Activated T-cell treated with anti-CD3 and anti-CD28 coated beads for 24 hours (primary cell): Measurements from ENCODE around the gene SLC25A41.

Experiments
- DNase-seq: peaks from one replicate; pipeline ENCODE4 v3.0.0-alpha.2; 2020; ENCODE audit warnings: low read depth

The SLC25A41 gene

DNA sequence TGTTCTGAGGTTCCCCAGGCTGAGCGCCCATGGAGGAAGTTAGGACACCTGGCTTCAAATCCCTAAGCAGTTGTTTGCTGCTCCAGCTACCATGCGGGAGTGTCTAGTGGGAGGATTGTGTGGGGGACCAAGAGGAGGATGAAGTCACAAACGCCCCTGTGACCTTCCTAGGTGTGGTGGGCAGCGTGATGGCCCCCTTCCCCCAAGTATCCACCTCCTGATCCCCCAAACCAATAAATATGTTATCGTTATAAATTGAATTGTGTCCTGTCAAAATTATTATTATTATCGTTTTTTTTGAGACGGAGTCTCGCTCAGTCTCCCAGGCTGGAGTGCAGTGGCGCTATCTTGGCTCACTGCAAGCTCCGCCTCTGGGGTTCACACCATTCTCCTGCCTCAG, at the start of gene SLC25A41:
Gene SLC25A41 (minus strand): TSS at position 101 of the 400 bp plus-strand sequence. CDS start 70 bp downstream, at position 31.
- no peak for DNase-seq

DNA sequence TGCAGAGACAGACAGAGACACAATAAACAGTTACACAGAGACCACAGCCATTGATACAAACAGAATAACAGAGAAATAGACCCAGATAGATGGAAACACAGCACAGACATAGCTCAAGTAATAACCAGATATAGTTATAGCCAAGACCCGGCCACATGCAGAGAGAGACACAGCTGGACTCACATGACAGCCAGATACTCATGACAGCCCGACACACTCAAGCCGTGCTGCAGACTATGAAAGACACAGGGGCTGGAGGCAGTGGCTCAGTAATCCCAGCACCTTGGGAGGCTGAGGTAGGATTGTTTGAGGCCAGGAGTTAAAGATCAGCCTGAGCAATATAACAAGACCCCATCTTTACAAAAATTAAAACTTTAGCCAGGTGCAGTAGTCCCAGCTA, 49.7 kb upstream of the SLC25A41 start:
- no peak for DNase-seq

- no peak for DNase-seq
Observed at GRCh38 chr19:6482343-6482686, 48.8 kb upstream of the SLC25A41 start.

DNA sequence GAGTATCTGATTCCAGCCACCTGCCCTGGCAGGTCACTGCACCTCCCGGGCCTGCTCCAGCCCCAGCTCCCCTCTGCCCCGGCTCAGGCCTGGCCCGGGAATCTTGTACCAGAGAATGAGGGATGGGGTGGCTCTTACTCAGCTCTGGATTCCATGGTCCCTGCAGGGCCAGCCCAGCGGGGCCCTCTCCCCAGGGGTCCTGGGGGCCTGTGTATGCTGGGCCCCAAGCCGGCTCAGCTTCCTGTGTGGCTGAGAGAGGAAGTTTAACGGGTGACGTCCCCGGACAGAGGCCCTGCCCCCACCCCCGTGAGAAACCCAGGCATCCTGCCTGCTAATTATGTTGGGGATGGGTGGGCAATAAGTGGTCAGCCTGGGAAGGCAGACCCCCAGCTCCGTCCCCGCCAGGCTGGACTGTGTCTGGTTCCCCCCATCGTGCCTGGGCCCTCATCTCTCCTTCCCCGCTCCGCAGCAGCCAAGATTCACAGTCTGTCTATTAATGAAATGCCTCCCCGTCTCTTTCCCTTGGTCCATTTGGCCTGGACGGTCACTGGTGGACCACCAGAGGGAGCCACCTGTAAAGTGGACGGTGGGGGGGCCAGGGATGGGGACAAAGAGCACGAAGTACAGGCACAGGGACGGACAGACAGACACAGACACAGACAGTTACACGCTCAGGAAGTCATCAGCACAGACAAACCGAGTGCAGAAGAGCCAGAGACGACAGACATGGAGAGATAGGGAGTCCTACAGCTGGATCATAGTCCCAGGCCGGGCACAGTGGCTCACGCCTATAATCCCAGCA, 48.2 kb upstream of the SLC25A41 start, which contains the start of gene DENND1C:
Gene DENND1C (minus strand): TSS at position 247 of the 802 bp plus-strand sequence. CDS start 92 bp downstream, at position 155.
- peak; percentile 59 for DNase-seq

DNA sequence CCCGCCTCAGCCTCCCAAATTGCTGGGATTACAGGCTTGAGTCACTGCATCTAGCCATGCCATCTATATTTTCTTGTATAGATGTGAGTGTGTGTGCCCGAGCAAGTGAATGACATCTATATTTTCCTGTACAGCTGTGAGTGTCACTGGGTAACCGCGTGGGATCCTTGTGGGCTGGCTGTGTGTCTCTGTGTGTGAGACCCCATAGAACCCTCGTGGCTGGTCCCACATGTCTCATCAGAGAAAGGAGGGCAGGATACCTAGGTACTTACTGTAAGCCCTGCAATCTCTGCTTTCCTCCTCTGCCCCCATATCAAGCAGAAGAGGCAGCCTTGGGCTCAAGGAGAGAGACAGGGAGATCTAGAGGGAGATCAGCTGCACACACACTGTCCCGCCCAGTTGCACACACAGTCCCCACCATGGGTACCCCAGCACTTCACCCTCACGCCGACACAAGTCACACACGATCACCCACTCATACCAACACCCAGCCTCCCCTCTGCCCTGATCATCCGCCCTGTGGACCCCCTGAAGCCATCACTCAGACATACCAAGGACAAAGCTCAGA, 47.4 kb upstream of the SLC25A41 start:
- no peak for DNase-seq

GRCh38 chr19:6479836-6480398, 46.4 kb upstream of the SLC25A41 start:
- DNase-seq: no peak

- DNase-seq: no peak
Observed at GRCh38 chr19:6478815-6479214, 45.3 kb upstream of the SLC25A41 start.

DNA sequence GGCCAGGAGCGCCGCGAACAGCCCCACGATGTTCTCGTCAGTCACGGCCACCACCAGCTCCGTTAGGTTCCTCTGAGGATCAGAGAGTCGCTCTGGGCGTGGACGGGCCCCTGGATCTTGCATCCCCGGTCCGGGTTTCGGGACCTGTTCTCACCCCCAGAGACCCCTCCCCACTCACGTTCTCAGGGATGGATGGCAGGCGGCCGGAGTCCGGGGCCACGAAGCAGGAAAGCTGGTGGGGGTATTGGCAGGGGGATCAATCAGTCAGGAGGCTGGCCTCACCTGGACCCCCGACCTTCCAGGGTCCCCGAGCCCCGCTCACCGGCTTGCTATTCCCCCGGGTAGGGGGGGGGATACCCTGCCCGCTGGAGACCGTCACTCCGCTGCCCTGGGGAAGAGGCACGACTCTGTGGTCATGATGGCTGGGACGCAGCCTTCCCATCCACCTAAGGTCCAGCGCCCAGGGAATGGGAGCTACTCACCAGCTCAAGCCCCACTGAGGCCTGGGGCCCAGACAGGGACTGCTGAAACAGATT, 43.4 kb upstream of the SLC25A41 start:
- no peak for DNase-seq

DNA sequence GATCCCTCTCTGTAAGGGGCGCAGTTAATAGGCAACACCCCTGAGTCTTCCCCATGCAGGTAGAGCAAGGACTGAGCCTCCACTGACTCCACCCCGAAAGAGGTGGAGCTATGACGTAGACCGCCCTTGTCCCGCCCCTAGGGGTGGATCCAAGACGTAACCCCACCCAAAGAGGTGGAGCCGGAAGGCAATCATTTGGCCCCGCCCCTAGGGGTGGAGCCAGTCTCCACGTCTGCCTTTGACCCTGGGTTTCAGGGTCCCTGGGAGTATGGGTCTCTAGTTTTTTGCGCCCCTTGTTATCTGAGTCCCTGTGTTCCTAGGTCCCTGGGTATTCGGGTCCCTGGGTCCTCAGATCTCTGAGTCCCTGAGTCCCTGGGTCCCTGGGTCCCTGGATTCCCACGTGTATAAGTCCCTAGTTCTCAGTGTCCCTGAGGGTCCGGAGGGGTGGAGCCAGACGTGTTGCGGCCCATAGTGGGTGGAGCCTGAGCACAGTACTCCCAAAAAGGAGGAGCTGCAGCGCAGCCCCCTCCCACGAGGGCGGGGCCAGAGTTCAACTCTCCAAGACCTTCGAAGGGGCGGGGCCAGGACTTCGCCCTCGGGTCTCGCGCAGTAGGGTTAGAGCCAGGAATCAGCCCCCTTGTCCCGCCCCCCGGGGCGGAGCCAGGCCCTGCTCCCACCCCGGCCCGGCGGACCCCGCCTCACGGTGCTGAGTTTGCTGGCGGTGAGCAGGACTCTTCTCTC, 42.8 kb upstream of the SLC25A41 start:
- DNase-seq: peak; percentile 54

DNA sequence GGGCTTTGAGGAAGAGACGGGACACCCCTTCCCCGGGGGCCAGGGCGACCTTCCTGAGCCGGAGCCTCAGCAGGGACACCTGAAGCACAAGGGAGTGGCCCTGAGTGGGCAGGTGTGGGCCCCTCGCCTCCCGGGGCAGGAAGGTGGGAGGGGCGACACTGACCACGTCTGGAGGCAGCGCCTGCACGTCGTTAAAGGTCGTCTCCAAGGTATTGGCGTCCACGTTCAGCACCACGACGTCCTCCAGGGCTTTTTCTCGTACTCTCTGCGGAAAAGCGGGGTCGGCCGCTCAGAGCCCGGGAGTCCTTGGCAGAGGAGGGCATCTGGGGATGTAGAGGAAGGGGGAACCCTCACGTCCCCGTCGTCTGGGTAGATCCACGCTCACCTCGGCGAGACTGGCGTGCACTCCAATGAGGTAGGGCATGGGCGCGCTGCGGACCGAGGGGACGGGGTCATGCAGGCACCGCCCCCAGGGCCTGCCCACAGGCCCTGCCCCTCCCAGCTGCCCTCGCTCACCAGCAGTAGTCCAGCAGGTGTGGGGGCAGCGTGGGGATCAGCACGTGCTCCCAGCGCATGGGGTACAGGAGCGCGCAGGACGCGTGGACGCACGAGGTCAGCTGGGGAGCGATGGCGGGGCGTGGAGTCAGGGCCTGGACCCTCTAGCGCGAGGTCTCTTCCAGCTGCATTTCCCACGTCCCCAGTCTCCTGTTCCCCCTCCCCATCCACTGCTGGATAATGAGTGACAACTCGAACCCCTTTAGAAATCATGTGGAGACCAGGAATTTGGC, 42.0 kb upstream of the SLC25A41 start:
- no peak for DNase-seq

GRCh38 chr19:6473647-6474046, 40.1 kb upstream of the SLC25A41 start:
- no peak for DNase-seq

DNA sequence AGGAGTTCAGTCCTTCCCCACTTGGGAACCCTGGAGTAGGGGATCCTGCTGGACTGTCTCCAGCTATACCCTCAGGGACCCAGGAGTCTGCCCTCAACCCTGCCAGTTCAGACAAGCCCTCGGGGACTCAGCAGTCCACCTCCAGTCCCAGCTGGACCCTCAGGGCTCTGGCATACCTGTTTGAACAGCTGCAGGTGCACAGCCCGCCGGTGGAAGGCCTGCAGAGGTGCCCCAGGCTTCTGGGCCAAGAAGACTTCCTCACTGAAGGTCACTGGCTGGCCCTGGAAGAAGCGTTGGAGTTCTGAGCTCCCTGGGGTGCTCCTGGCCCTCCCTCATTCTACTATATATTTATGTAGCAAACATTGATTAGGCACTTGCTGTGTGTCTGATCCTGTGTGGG, 39.1 kb upstream of the SLC25A41 start:
- DNase-seq: no peak

DNA sequence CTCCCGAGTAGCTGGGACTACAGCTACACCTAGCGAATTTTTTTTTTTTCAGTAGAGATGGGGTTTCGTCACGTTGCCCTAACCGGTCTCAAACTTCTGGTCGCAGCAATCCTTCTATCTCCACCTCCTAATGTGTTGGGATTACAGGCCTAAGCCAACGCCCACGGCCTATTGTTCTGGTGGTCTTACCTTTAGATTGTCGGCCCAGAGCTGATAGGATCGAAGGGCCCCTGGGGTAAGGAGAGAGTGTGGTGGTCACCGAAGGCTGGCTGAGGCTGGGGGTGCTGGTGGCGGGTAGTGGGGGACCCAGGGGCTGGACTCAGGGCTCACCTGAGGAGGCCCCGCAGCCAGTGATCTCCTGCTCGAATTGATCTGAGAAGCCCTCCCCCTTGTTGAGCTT, 37.5 kb upstream of the SLC25A41 start:
- DNase-seq: no peak

GRCh38 chr19:6470173-6470572, 36.6 kb upstream of the SLC25A41 start:
- DNase-seq: no peak

GRCh38 chr19:6467384-6467783, 33.8 kb upstream of the SLC25A41 start:
- DNase-seq: no peak

DNA sequence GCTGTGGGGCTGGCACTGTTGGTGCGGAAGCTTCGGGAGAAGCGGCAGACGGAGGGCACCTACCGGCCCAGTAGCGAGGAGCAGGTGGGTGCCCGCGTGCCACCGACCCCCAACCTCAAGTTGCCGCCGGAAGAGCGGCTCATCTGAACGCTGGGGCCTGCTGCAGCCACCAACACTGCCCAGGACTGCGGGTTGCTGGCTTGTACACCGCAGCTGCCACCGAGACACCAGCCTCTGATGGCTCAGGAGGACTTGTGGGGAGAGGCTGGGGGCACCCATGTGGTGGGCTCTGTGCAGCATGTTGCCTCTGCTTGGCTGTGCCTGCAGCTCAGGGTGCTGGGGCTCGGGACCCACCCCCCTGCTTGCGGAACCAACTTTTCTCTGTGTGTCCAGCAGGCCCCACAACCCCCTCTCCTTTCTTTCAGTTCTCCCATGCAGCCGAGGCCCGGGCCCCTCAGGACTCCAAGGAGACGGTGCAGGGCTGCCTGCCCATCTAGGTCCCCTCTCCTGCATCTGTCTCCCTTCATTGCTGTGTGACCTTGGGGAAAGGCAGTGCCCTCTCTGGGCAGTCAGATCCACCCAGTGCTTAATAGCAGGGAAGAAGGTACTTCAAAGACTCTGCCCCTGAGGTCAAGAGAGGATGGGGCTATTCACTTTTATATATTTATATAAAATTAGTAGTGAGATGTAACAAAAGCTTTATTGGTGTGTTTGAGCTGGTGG, 33.1 kb upstream of the SLC25A41 start:
- no peak for DNase-seq

DNA sequence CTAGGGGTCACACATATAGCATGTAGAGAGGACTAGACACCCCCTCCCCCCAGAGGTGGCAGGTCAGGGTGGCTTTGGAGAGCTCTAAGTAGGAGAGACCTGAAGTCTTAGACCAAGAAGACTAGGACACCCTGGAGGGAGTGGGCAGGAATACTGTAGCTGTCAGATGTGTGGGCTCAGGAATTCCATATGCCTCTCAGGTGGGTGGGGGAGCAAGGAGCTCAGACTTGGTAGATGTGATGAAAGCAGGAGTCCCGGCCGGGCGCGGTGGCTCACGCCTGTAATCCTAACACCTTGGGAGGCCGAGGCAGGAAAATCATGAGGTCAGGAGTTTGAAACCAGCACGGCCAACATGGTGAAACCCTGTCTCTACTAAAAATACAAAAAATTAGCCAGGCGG, 32.1 kb upstream of the SLC25A41 start:
- no peak for DNase-seq

- DNase-seq: no peak
Observed at GRCh38 chr19:6465006-6465405, 31.4 kb upstream of the SLC25A41 start.

- DNase-seq: no peak
Observed at GRCh38 chr19:6464070-6464873, 30.7 kb upstream of the SLC25A41 start, which contains the start of gene CRB3. Gene CRB3, plus strand, starts transcription at chr19:6464271. Its CDS starts 431 bp downstream, at chr19:6464702.
